Ishikawa (cell line): ENCODE measurements around the gene RFFL.

Experiments
- CEBPB ChIP-seq: IDR thresholded peaks from 2 replicates; pipeline ENCODE4 v1.6.1; 2012
- CREB1 ChIP-seq: IDR thresholded peaks from 2 replicates; pipeline ENCODE4 v1.6.1; 2012; ENCODE audit warnings: low read depth
- NFIC ChIP-seq: IDR thresholded peaks from 2 replicates; pipeline ENCODE4 v1.6.1; 2012
- TF ChIP-seq, protein P1 (sequence below): IDR thresholded peaks from 2 replicates; pipeline ENCODE4 v1.6.1; 2012; ENCODE audit warnings: low read depth, mild to moderate bottlenecking

DNA sequence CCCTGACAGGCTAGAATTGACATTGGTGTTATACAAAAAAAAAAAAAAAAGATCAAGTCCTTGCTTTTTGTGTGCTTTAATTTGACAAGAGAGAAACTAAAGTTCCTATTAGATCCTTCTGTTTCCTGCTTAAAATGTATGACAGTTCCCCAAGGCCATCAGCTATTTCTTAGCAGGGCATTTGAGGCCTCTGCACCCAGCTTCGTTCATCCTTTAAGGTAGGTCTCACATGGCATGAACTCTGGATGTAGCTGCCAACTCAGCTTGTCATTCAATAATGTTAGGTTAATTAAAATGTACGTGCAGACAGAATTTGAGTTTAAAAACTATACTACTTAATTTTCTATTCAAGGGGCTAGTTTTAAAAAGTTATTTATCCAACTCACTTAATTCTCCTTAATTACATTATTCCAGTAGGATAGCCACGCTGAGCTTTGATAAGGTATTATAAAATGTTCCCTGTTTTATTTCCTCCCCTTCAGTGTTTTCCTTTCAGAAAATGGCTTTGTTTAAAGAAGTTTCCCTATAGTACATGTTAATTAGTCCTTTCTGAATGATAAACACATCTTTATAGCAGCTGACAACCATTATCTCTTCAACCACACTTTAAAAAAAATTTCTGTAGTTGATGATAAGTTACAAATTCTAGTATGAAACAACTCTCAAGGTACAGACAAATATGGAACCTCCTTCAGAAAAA, 1.2 kb upstream of the RFFL start:
- TF ChIP-seq CREB1, result no peak
- TF ChIP-seq, protein P1, sequence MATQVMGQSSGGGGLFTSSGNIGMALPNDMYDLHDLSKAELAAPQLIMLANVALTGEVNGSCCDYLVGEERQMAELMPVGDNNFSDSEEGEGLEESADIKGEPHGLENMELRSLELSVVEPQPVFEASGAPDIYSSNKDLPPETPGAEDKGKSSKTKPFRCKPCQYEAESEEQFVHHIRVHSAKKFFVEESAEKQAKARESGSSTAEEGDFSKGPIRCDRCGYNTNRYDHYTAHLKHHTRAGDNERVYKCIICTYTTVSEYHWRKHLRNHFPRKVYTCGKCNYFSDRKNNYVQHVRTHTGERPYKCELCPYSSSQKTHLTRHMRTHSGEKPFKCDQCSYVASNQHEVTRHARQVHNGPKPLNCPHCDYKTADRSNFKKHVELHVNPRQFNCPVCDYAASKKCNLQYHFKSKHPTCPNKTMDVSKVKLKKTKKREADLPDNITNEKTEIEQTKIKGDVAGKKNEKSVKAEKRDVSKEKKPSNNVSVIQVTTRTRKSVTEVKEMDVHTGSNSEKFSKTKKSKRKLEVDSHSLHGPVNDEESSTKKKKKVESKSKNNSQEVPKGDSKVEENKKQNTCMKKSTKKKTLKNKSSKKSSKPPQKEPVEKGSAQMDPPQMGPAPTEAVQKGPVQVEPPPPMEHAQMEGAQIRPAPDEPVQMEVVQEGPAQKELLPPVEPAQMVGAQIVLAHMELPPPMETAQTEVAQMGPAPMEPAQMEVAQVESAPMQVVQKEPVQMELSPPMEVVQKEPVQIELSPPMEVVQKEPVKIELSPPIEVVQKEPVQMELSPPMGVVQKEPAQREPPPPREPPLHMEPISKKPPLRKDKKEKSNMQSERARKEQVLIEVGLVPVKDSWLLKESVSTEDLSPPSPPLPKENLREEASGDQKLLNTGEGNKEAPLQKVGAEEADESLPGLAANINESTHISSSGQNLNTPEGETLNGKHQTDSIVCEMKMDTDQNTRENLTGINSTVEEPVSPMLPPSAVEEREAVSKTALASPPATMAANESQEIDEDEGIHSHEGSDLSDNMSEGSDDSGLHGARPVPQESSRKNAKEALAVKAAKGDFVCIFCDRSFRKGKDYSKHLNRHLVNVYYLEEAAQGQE, result no peak
- no peak for TF ChIP-seq CEBPB
- TF ChIP-seq NFIC, result no peak
